A673 (cell line): ENCODE results near the gene ANKK1. TPM values are rescaled to one million over a fixed set of nuclear protein-coding genes. Genes with fewer than 3 reads are reported as not detected.

Experiments used
- BruUV-seq: library from RNA; stranded (reverse); fragments of 400-500 nt; replicated peaks from 2 replicates; lab custom pipeline; 2021; lab: Mats Ljungman, UMichigan
- CTCF ChIA-PET: fragments of 300-600 bp; sonication (Branson Sonifier 250); formaldehyde crosslinking; loops from one replicate; lab custom pipeline; 2022; ENCODE audit warnings: antibody characterized with exemption; lab: Charles Lee
- POLR2A ChIA-PET: fragments of 300-600 bp; sonication (Branson Sonifier 250); formaldehyde crosslinking; loops from one replicate; lab custom pipeline; 2022; ENCODE audit warnings: antibody characterized with exemption; ENCODE audit not compliant: low non-redundant PET; lab: Charles Lee
- DNase-seq: peaks from one replicate; pipeline ENCODE4 v3.0.0-alpha.2; 2015; ENCODE audit warnings: low spot score
- H3K27ac ChIP-seq: fragments of 200-600 bp; sonication (generic); 2 replicates; pipeline ENCODE4 v1.5.1; 2016; ENCODE audit warnings: mixed run types, low read depth, mild to moderate bottlenecking, mixed read lengths, antibody characterized with exemption, low read length; ENCODE audit not compliant: poor library complexity, severe bottlenecking
- H3K27me3 ChIP-seq: fragments of 200-600 bp; sonication (generic); replicated peaks from 2 replicates; pipeline ENCODE4 v1.6.1; 2017; ENCODE audit warnings: mixed run types, low read depth, mild to moderate bottlenecking, mixed read lengths, antibody characterized with exemption, low read length; ENCODE audit not compliant: insufficient read depth, poor library complexity
- H3K36me3 ChIP-seq: fragments of 200-600 bp; sonication (generic); 2 replicates; pipeline ENCODE4 v1.6.1; 2016; ENCODE audit warnings: mixed run types, mild to moderate bottlenecking, mixed read lengths, antibody characterized with exemption, low read length; ENCODE audit not compliant: insufficient read depth, poor library complexity, severe bottlenecking
- H3K4me1 ChIP-seq: fragments of 200-600 bp; sonication (generic); 2 replicates; pipeline ENCODE4 v1.6.1; 2017; ENCODE audit warnings: mixed run types, mild to moderate bottlenecking, mixed read lengths, antibody characterized with exemption, low read length; ENCODE audit not compliant: insufficient read depth, poor library complexity, severe bottlenecking
- H3K4me3 ChIP-seq: fragments of 200-600 bp; sonication (generic); 2 replicates; pipeline ENCODE4 v1.5.1; 2016; ENCODE audit warnings: low read depth, mixed run types, mild to moderate bottlenecking, mixed read lengths, low read length; ENCODE audit not compliant: poor library complexity, severe bottlenecking
- H3K9me3 ChIP-seq: fragments of 200-600 bp; sonication (generic); 2 replicates; pipeline ENCODE4 v1.6.1; 2016; ENCODE audit warnings: mixed run types, low read depth, mild to moderate bottlenecking, mixed read lengths, antibody characterized with exemption, low read length; ENCODE audit not compliant: poor library complexity, severe bottlenecking
- CTCF ChIP-seq: fragments of 300-800, 200-600 bp; sonication (generic); conservative IDR thresholded peaks from 2 replicates; pipeline ENCODE4 v1.5.1; 2017; ENCODE audit warnings: low read depth, mild to moderate bottlenecking, antibody characterized with exemption, low read length, moderate library complexity, mixed read lengths
- EZH2 ChIP-seq: fragments of 200-600 bp; sonication (generic); IDR thresholded peaks from 2 replicates; pipeline ENCODE4 v1.6.1; 2017; ENCODE audit warnings: borderline replicate concordance, low read depth, mild to moderate bottlenecking, mixed read lengths, antibody characterized with exemption, low read length; ENCODE audit not compliant: poor library complexity, severe bottlenecking
- intact Hi-C: fragments of 100-400 bp; cut with micrococcal nuclease; formaldehyde crosslinking; loops from one replicate; pipeline ENCODE4 v1.10.0; 2022; ENCODE audit not compliant: unreplicated experiment
- total RNA-seq: library from RNA; stranded (reverse); gene quantifications from 2 replicates; pipeline ENCODE4 v1.2.3, GENCODE V29; 2021

Gene ANKK1
- total RNA-seq, 1 experiment from 2014 or later: 0.43 TPM

- TF ChIP-seq CTCF: no peak
- TF ChIP-seq EZH2: no peak
- BruUV-seq: no TSS peak
- ChIA-PET POLR2A (no interaction called here), CTCF (no interaction called here)
- no peak overlapping the region for H3K27ac ChIP-seq
- intact Hi-C loops: no loop called here
- no peak overlapping the region for H3K4me3 ChIP-seq
- no peak for DNase-seq
- H3K9me3 ChIP-seq: no peaks in the 10 kb centered on the region
- no peaks in the 10 kb centered on the region for H3K36me3 ChIP-seq
- no peaks in the 10 kb centered on the region for H3K27me3 ChIP-seq
- no peaks in the 10 kb centered on the region for H3K4me1 ChIP-seq
These were observed 8.3 kb downstream of the ANKK1 start for GRCh38 chr11:113395782-113396336.

- H3K27ac ChIP-seq: no peak overlapping the region
- ChIA-PET CTCF (interaction anchor here (0.9 kb wide), 1 partner anchor 20 kb away, joined by 3 read pairs; no protein-coding TSS in a partner anchor), POLR2A (no interaction called here)
- no peaks in the 10 kb centered on the region for H3K36me3 ChIP-seq
- no peaks in the 10 kb centered on the region for H3K4me1 ChIP-seq
- no peak for DNase-seq
- BruUV-seq: no TSS peak
- no peak overlapping the region for H3K4me3 ChIP-seq
- TF ChIP-seq EZH2: no peak
- TF ChIP-seq CTCF: no peak
- no peaks in the 10 kb centered on the region for H3K27me3 ChIP-seq
- intact Hi-C loops: no loop called here
- no peaks in the 10 kb centered on the region for H3K9me3 ChIP-seq
These were observed 9.1 kb downstream of the ANKK1 start for GRCh38 chr11:113396690-113397089.

GRCh38 chr11:113397212-113397611, 9.6 kb downstream of the ANKK1 start:
- intact Hi-C loops: no loop called here
- POLR2A ChIA-PET: no interaction called here
- BruUV-seq: no TSS peak
- TF ChIP-seq EZH2 (no peak), CTCF (no peak)
- no peaks in the 10 kb centered on the region for H3K27me3 ChIP-seq
- no peak overlapping the region for H3K27ac ChIP-seq
- no peak for DNase-seq
- CTCF ChIA-PET: interaction anchor here (0.9 kb wide), 1 partner anchor 21 kb away, joined by 3 read pairs; no protein-coding TSS in a partner anchor
- no peak overlapping the region for H3K4me3 ChIP-seq
- no peaks in the 10 kb centered on the region for H3K4me1 ChIP-seq
- no peaks in the 10 kb centered on the region for H3K9me3 ChIP-seq
- no peaks in the 10 kb centered on the region for H3K36me3 ChIP-seq
